GM12878 (cell line): ENCODE data around the gene POC1B. TPM values are rescaled to one million over a fixed set of nuclear protein-coding genes. Genes with fewer than 3 reads are reported as not detected.

Experiments used
- ATAC-seq: fragments of 200-7000 bp; cut with Tn5 transposase; 3 replicates; pipeline ENCODE4 v1.9.1; 2020; ENCODE audit warnings: mild to moderate bottlenecking, moderate library complexity
- BruUV-seq: library from RNA; stranded (reverse); fragments of 400-500 nt; replicated peaks from 2 replicates; lab custom pipeline; 2021; lab: Mats Ljungman, UMichigan
- CTCF ChIA-PET: fragments of 300-600 bp; sonication (Branson Sonifier 250); formaldehyde crosslinking; extraction: SDS; loops from one replicate; lab custom pipeline; 2021; ENCODE audit warnings: inconsistent platforms; lab: Yijun Ruan, JAX
- POLR2A ChIA-PET: fragments of 350-600 bp; formaldehyde crosslinking; extraction: SDS; loops from one replicate; lab custom pipeline; 2021; ENCODE audit warnings: inconsistent platforms; lab: Charles Lee
- RAD21 ChIA-PET: fragments of 300-600 bp; sonication (Branson Sonifier 250); formaldehyde crosslinking; loops from one replicate; lab custom pipeline; 2023; ENCODE audit warnings: antibody characterized with exemption; ENCODE audit not compliant: unreplicated experiment; lab: Charles Lee
- SMC1A ChIA-PET: fragments of 300-600 bp; sonication (Branson Sonifier 250); formaldehyde crosslinking; loops from one replicate; lab custom pipeline; 2023; ENCODE audit not compliant: unreplicated experiment, uncharacterized antibody; lab: Charles Lee
- DNase-seq: peaks from one replicate; pipeline ENCODE4 v3.0.0-alpha.2; 2011; ENCODE audit warnings: low read depth, low spot score
- FAIRE-seq: peaks from 3 replicates; lab custom pipeline; 2011; peaks lifted over from hg19 to GRCh38; lab: Jason Lieb, UNC
- H2AFZ ChIP-seq: 2 replicates; pipeline ENCODE4 v1.6.0; 2011; ENCODE audit warnings: low read depth, low read length, control low read depth; ENCODE audit not compliant: control insufficient read depth
- H3K27ac ChIP-seq: 2 replicates; pipeline ENCODE4 v1.5.1; 2011; ENCODE audit warnings: control low read depth; ENCODE audit not compliant: control insufficient read depth, insufficient read depth
- H3K27me3 ChIP-seq, 2 experiments: replicated peaks in 1 of 2; 2 replicates each; pipeline versions ENCODE4 v1.6.0 to v1.6.1; 2011; ENCODE audit warnings: low read length in 1 of 2; ENCODE audit not compliant: control insufficient read depth in 2 of 2, insufficient read depth in 2 of 2
- H3K36me3 ChIP-seq, 2 experiments: 2 replicates each; pipeline ENCODE4 v1.5.1; 2011; ENCODE audit warnings: low read length in 1 of 2; ENCODE audit not compliant: control insufficient read depth in 2 of 2, insufficient read depth in 2 of 2
- H3K4me1 ChIP-seq: 2 replicates; pipeline ENCODE4 v1.6.1; 2011; ENCODE audit warnings: mild to moderate bottlenecking, low read length, moderate library complexity, mixed read lengths; ENCODE audit not compliant: control insufficient read depth, insufficient read depth
- H3K4me2 ChIP-seq: 2 replicates; pipeline ENCODE4 v1.6.0; 2011; ENCODE audit warnings: control low read depth; ENCODE audit not compliant: control insufficient read depth, insufficient read depth
- H3K4me3 ChIP-seq: fragments of 200-600 bp; sonication (generic); 2 replicates; pipeline ENCODE4 v1.5.1; 2016
- H3K79me2 ChIP-seq: 2 replicates; pipeline ENCODE4 v1.6.0; 2011; ENCODE audit warnings: low read length; ENCODE audit not compliant: control insufficient read depth, insufficient read depth
- H3K9ac ChIP-seq: 2 replicates; pipeline ENCODE4 v1.8.0; 2011; ENCODE audit warnings: low read length, control low read depth, mixed read lengths; ENCODE audit not compliant: control insufficient read depth, insufficient read depth
- H3K9me3 ChIP-seq: replicated peaks from 3 replicates; pipeline ENCODE4 v1.5.1; 2011; ENCODE audit warnings: mild to moderate bottlenecking, low read length; ENCODE audit not compliant: control insufficient read depth, insufficient read depth
- H4K20me1 ChIP-seq: 2 replicates; pipeline ENCODE4 v1.6.0; 2011; ENCODE audit not compliant: control insufficient read depth, insufficient read depth
- ATF3 ChIP-seq: IDR thresholded peaks from 2 replicates; pipeline ENCODE4 v1.6.1; 2011; ENCODE audit warnings: low read depth, mild to moderate bottlenecking, low read length, moderate library complexity, borderline replicate concordance; ENCODE audit errors: extremely low read depth
- ATF7 ChIP-seq: fragments of 450-650 bp; IDR thresholded peaks from 2 replicates; pipeline ENCODE4 v1.6.1; 2016; ENCODE audit warnings: low read depth, mild to moderate bottlenecking
- BACH1 ChIP-seq: fragments of 450-650 bp; IDR thresholded peaks from 2 replicates; pipeline ENCODE4 v1.6.1; 2017; ENCODE audit warnings: mild to moderate bottlenecking, borderline replicate concordance
- CREB1 ChIP-seq: IDR thresholded peaks from 2 replicates; pipeline ENCODE4 v1.6.1; 2012; ENCODE audit warnings: low read depth, mild to moderate bottlenecking, inconsistent platforms
- CREM ChIP-seq: IDR thresholded peaks from 2 replicates; pipeline ENCODE4 v1.6.1; 2014; ENCODE audit warnings: antibody characterized with exemption, low read depth
- EED ChIP-seq: sonication (generic); IDR thresholded peaks from 2 replicates; pipeline ENCODE4 v1.6.1; 2016; ENCODE audit warnings: antibody characterized with exemption, low read depth
- EP300 ChIP-seq, 2 experiments: fragments of 150-350 bp in 1 of 2; IDR thresholded peaks; 2 replicates each; pipeline ENCODE4 v1.6.1; 2011 to 2012; ENCODE audit warnings: low read depth in 2 of 2, low read length in 2 of 2, borderline replicate concordance in 1 of 2, improper control_type of control experiment in 1 of 2, inconsistent platforms in 1 of 2; ENCODE audit not compliant: control insufficient read depth in 1 of 2
- LARP7 ChIP-seq: fragments of 450-650 bp; IDR thresholded peaks from 2 replicates; pipeline ENCODE4 v1.6.1; 2017; ENCODE audit warnings: mild to moderate bottlenecking
- NKRF ChIP-seq: fragments of 450-650 bp; conservative IDR thresholded peaks from 2 replicates; pipeline ENCODE4 v1.6.1; 2017; ENCODE audit warnings: mild to moderate bottlenecking, moderate library complexity
- NR2C2 ChIP-seq: IDR thresholded peaks from 2 replicates; pipeline ENCODE4 v1.6.1; 2011; ENCODE audit warnings: borderline replicate concordance, low read depth; ENCODE audit not compliant: control insufficient read depth, insufficient read length
- POLR2AphosphoS2 ChIP-seq: IDR thresholded peaks from 2 replicates; pipeline ENCODE4 v1.6.1; 2011; ENCODE audit warnings: low read depth, mild to moderate bottlenecking, low read length, improper control_type of control experiment, moderate library complexity
- RAD21 ChIP-seq: IDR thresholded peaks from 2 replicates; pipeline ENCODE4 v1.6.1; 2011; ENCODE audit warnings: mild to moderate bottlenecking, low read depth, low read length, moderate library complexity; ENCODE audit not compliant: insufficient read depth
- SKIL ChIP-seq: fragments of 450-650 bp; IDR thresholded peaks from 2 replicates; pipeline ENCODE4 v1.6.1; 2017; ENCODE audit warnings: mild to moderate bottlenecking, low read depth, inconsistent platforms; ENCODE audit not compliant: poor library complexity, severe bottlenecking
- SUPT20H ChIP-seq: IDR thresholded peaks from 2 replicates; pipeline ENCODE4 v1.6.1; 2011; ENCODE audit warnings: low read depth, mild to moderate bottlenecking, low read length, moderate library complexity, borderline replicate concordance; ENCODE audit not compliant: control insufficient read depth
- ZBTB40 ChIP-seq: fragments of 450-650 bp; IDR thresholded peaks from 2 replicates; pipeline ENCODE4 v1.6.1; 2016; ENCODE audit warnings: mild to moderate bottlenecking, moderate library complexity, borderline replicate concordance
- WGBS: methylation state at CpG from one replicate; pipeline ENCODE4 v1.1.6; 2016; ENCODE audit warnings: low lambda C conversion rate; ENCODE audit not compliant: insufficient replicate concordance, insufficient coverage; ENCODE audit errors: missing lambda C conversion rate; 5-methylcytosine and 5-hydroxymethylcytosine counted together
- in situ Hi-C: fragments of 300-500 bp; cut with MboI; formaldehyde crosslinking; loops from 9 replicates; pipeline ENCODE4 v1.14.3; 2018; ENCODE audit warnings: mixed read lengths
- intact Hi-C: fragments of 100-400 bp; cut with micrococcal nuclease; formaldehyde crosslinking; loops from one replicate; pipeline ENCODE4 v1.14.2; 2022; ENCODE audit not compliant: unreplicated experiment
- polyA plus RNA-seq, 11 experiments: library from polyadenylated mRNA; depleted of rRNA in 4 of 11; unstranded in 6 of 11; stranded (reverse) in 5 of 11; fragments of >200 nt; fragmentation: Nextera tagmentation in 4 of 11; fragmentation: Illumina TruSeq in 1 of 11; extraction: Ambion mirVana in 4 of 11; extraction: Trizol in 1 of 11; gene quantifications; 1 replicate in 1 of 11; 2 replicates in 10 of 11; pipeline versions ENCODE4 v1.2.1 to v1.2.3, GENCODE V29; 2011 to 2016; ENCODE audit warnings: inconsistent platforms in 2 of 11, missing spikeins in 2 of 11, low read depth in 1 of 11
- total RNA-seq, 4 experiments: library from RNA; depleted of rRNA in 3 of 4; stranded (reverse); fragments of >200 nt in 3 of 4; fragmentation: Illumina TruSeq in 1 of 4; extraction: Trizol in 1 of 4; gene quantifications; 2 replicates each; pipeline versions ENCODE4 v1.2.1 to v1.2.3, GENCODE V29; 2013 to 2021

Gene POC1B
- total and polyA plus RNA-seq, 10 of the 15 experiments (the other 5 are each of a cell fraction or from before 2014, with no cell fraction given) = 4.4 to 17.8 (median 11.3) TPM

GRCh38 chr12:89379839-89380467 lies 145.9 kb downstream of the POC1B start:
- Histone ChIP-seq H3K4me1 (no peaks in the 10 kb centered on the region), H3K36me3 (no peaks in the 10 kb centered on the region), H3K79me2 (no peaks in the 10 kb centered on the region), H3K4me3 (no peak overlapping the region), H3K4me2 (no peak overlapping the region), H3K27ac (no peak overlapping the region), H3K9me3 (no peaks in the 10 kb centered on the region), H3K27me3 (no peaks in the 10 kb centered on the region), H4K20me1 (no peaks in the 10 kb centered on the region), H2AFZ (no peak overlapping the region), H3K9ac (no peak overlapping the region)
- SMC1A ChIA-PET = no interaction called here
- BruUV-seq = no TSS peak
- intact Hi-C loops (no loop called here), in situ Hi-C loops (no loop called here)
- CTCF ChIA-PET = no interaction called here
- FAIRE-seq (no peak), DNase-seq (no peak), ATAC-seq (no peak)
- RAD21 ChIA-PET = no interaction called here
- POLR2A ChIA-PET = no interaction called here
- WGBS = 88% methylated on average over 5 of the region's 5 CpGs
- TF ChIP-seq EP300 (IDR thresholded peaks at IDR 0.05; ENCODE audit: borderline replicate concordance in 1 of 2, control insufficient read depth in 1 of 2, low read depth in 2 of 2, low read length in 2 of 2) (no peak), NR2C2 (no peak), SUPT20H (no peak), ZBTB40 (no peak), RAD21 (no peak), CREB1 (no peak), SKIL (no peak), ATF3 (no peak), CREM (no peak), EED (no peak), LARP7 (no peak), ATF7 (no peak), POLR2AphosphoS2 (no peak), BACH1 (no peak), NKRF (no peak)
